Activated CD8-positive, alpha-beta memory T cell treated with anti-CD3 and anti-CD28 coated beads for 1 hour (primary cell): ENCODE measurements around the gene NPIPB2.
"Not testable (repeated sequence)": the region's sequence is repeated elsewhere in the genome, so short reads cannot be mapped to it uniquely, and the experiment has no call there.

Source experiments
- DNase-seq, 2 donors: peaks; one replicate each; pipeline ENCODE4 v3.0.0-alpha.2; 2020; ENCODE audit warnings: low read depth in 1 of 2; ENCODE audit errors: extremely low read depth in 1 of 2

The NPIPB2 gene

GRCh38 chr16:11962457-11962856 is 20.6 kb upstream of the NPIPB2 start:
- not testable (repeated sequence) for DNase-seq

DNA sequence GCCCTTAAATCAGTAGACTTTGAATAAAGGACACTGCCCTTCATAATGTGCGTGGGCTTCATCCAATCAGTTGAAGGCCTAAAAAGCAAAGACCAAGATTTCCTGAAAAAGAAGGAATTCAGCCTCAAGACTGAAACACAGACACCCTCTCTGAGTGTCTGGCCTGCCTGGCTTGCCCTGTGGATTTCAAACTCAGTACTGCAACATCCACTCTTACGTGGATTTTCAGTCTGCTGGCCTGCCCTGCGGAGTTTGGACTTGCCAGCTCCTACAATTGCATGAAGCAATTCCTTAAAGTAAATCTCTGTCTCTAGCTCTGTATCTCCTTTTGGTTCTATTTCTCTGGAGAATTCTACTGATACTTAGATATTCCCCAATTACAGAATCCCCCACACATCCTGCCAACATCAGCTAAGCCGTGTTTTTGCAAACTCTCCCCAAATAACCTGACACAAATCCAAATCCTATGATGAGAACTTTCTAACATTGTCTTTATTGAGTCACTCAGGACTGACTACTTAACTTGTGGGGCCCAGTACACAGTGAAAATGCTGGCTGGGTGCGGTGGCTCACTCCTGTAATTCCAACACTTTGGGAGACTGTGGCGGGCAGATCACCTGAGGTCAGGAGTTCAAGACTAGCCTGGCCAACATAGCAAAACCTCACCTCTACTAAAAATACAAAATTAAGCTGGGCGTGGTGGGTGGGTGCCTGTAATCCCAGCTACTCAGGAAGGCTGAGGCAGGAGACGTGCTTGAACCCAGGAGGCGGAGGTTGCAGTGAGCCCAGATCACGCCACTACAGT is 15.9 kb upstream of the NPIPB2 start:
- DNase-seq, result no peak

- no peak for DNase-seq
Observed at GRCh38 chr16:11956558-11956957, 14.7 kb upstream of the NPIPB2 start.

GRCh38 chr16:11955713-11956123 is 13.9 kb upstream of the NPIPB2 start:
- DNase-seq, result no peak

DNA sequence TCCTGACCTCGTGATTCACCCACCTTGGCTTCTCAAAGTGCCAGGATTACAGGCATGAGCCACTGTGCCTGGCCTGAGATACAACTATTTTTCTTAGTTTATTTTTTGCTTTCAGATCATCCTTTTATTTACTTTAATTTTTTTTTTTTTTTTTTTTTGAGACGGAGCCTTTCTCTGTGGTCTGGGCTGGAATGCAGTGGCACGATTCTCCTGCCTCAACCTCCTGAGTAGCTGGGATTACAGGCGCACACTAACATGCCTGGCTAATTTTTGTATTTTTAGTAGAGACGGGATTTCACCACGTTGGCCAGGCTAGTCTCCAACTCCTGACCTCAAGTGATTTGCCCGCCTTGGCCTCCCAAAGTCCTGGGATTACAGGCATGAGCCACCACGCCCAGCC is 11.7 kb upstream of the NPIPB2 start:
- not testable (repeated sequence) for DNase-seq

GRCh38 chr16:11950388-11950787 is 8.5 kb upstream of the NPIPB2 start:
- no peak for DNase-seq

GRCh38 chr16:11949527-11949926 is 7.7 kb upstream of the NPIPB2 start:
- no peak for DNase-seq

DNA sequence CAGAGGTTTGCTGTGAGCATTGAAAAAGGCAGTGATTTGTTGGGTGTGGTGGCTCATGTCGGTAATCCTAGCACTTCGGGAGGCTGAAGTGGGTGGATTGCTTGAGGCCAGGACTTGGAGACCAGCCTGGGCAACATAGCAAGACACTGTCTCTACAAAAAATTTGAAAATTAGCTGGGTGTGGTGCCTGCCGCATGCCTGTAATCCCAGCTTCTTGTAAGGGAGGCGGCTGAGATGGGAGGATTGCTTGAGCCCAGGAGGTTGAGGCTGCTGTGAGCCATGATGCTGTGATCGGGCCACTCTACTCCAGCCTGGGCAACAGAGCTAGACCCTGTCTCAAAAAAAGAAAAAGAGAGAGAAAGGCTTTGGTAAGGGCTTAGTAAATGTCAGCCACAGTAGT is 7.0 kb upstream of the NPIPB2 start:
- no peak for DNase-seq

DNA sequence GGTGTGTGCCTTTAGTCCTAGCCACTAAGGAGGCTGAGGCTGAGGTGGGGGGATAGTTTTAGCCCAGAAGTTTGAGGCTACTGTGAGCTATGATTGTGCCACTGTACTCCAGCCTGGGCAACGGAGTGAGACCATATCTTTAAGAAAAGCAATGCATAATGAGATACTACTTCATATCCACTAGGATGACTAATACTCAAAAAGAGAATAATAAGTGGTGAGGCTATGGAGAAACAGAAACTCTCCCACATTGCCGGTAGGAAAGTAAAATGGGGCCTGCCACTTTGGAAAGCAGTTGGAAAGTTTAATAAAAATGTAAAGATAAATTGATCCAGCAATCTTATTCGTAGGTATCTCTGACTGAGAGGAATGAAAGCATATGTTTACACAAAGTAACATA is 4.6 kb upstream of the NPIPB2 start:
- DNase-seq, result no peak

- DNase-seq, result not testable (repeated sequence)
Observed at GRCh38 chr16:11927350-11927749, 14.5 kb downstream of the NPIPB2 start.

GRCh38 chr16:11924046-11924445 is 17.8 kb downstream of the NPIPB2 start:
- not testable (repeated sequence) for DNase-seq

DNA sequence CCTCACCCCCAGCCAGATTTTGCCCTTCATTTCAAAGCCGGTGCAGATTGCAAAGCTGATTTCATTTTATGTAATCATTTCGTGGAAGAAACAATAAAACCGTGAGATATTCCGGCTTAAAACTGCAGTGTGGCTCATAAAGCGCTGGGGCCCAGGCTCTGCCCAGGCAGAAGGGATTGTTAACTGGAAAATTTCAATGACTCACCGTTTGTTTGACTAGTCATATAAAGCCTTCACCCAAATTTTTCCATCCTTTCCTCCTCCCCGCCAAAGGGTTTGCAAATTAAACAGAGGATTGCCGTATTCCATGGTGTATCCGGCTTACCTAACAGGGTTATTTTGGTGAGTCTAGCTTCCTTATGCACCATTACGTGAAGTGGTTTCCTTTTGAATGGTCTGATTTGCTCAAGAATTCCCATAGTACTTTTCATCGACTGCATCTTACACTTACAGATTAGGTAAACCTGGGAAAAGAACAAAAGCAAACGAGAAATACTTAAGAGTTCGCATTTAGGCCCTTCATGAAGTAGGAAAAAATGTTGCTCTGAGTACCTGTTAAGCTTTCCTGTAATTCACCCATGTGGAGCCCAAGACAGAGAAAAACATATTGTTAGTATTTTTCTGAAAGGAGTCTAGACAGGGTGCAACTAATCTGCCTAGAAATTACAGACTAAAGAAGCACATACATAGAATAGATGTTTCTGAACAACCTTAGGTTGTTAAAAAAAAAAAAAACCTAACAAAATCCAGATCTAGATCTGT is 25.1 kb downstream of the NPIPB2 start:
- DNase-seq, result no peak

DNA sequence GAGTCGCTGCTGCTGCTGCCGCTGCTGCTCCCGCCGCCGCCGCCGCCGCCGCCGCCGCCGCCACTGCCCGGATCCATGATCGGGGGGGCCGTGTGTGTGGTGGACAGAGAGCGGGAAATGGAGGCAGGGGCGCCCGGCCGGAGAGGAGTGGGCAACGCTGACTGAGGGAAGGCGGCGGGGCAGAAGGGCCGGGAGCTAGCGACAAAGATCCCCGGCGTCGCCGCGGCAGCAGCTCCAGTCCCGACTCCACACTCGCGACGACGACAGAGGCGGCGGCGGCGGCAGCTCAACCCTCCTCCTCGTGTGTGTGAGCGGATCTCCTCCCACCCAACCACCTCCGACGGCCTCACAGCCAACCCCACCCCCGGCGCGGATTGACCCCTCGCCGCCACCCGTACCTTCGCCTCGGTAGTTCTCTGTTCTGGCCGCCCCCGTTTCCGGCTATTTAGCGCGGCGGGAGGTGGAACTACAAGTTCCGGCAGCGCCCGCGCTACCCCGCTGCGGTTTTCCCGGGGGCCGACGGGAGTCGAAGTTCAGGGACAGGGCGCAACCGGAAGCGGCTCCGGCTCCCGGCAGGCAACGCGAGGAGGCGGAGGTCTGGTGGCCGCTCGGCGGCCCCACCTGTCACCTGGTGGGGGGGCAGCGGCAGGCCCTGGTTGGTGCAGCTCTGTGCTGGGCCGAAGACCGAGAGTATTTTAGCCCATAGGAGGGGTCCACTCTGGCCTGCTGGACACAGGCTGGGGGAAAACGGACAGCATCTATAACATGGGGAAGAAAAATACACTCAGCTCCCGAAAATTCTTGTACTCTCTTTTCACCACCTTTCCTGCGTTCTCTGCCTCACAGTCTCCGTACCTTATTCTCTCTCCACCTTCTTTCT is 26.0 kb downstream of the NPIPB2 start, which contains the start of gene GSPT1:
TSS of gene GSPT1 (minus strand) at position 313 of the 880 bp plus-strand sequence. CDS start at position 77, 236 bp downstream.
- DNase-seq, result peak; percentile 98

DNA sequence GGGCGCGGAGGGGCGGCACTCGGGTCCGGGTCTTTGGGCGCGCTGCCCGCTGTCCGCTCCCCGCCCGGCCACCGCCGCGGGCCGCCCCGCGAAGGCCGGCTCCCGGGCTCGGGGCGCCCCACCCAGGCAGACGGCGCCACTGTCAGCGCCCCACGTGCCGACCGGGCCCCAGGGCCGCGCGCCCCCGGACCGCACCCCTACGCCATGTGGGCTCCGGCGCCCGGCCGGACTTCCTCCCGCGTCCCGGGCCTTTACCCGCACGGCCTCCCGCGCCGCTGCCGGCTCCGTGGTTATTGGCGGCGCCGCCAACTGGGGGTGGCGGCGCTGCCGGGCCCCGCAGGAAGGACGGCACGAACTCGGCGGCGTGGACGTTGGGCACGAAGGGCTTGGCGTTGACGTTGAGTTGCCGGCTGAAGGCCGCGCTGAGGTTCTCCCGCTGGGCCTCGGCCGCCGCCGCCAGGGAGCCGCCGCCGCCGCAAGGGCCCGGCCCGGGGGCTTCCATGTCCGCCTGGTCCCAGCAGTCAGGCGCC is 26.7 kb downstream of the NPIPB2 start:
- peak in 1 of 2 donors; percentile 7 for DNase-seq

GRCh38 chr16:11914210-11915113 is 27.4 kb downstream of the NPIPB2 start:
- DNase-seq, result peak in 1 of 2 donors; percentile 1

DNA sequence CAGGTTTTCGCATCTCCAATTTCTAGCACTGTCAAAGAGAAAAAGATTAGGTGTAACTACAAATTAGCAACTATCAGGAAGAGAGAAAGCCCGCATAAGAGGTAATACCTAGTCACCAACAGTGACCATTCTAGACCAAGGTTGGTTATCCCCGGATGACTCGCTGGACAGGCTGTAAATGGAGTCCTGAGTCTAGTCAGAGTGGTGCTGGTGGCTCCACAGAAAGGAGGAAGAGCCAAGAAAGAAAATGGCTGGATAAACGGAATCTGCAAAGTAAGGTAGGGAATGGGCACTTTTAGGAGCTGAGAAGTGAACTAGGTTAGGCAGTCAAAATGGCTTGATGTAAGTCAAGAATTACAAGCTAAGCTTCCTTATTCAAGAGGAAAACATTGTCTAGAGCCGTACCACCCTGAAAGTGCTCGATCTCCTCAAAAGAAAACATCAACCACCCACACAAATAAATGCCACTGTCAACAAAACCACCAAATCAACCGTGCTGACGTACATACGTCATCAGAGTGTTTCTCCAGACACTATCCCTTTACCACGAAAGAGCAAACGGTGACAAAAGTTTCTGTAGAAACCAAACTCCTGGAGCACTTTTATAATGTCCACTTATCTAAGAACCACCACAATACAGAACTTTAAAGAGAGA is 28.3 kb downstream of the NPIPB2 start:
- no peak for DNase-seq

GRCh38 chr16:11909653-11910545 is 31.9 kb downstream of the NPIPB2 start:
- no peak for DNase-seq
